IMR-90 (cell line): ENCODE results near the gene PPP1R15A. TPM values are rescaled to one million over a fixed set of nuclear protein-coding genes. Genes with fewer than 3 reads are reported as not detected.
A peak's percentile ranks its signal among the peaks of the same experiment; 100 is the strongest.

Experiments
- ATAC-seq: fragments of 200-7000 bp; cut with Tn5 transposase; 2 replicates; pipeline ENCODE4 v1.9.1; 2020; ENCODE audit warnings: low read depth, mild to moderate bottlenecking, moderate library complexity
- BruUV-seq: library from RNA; stranded (reverse); fragments of 400-500 nt; replicated peaks from 2 replicates; lab custom pipeline; 2021; lab: Mats Ljungman, UMichigan
- CTCF ChIA-PET: fragments of 300-600 bp; formaldehyde crosslinking; extraction: SDS; loops from one replicate; lab custom pipeline; 2021; ENCODE audit warnings: antibody characterized with exemption; lab: Yijun Ruan, JAX
- POLR2A ChIA-PET: fragments of 300-600 bp; sonication (Branson Sonifier 250); formaldehyde crosslinking; loops from one replicate; lab custom pipeline; 2022; ENCODE audit warnings: antibody characterized with exemption; ENCODE audit not compliant: unreplicated experiment; lab: Charles Lee
- DNase-seq: peaks from one replicate; pipeline ENCODE4 v3.0.0; 2013
- H2AFZ ChIP-seq: replicated peaks from 2 replicates; pipeline ENCODE3; 2013; ENCODE audit warnings: low read length, mild to moderate bottlenecking; ENCODE audit not compliant: poor library complexity
- H2AK5ac ChIP-seq: 2 replicates; pipeline ENCODE4 v1.6.1; 2013; ENCODE audit warnings: low read depth, low read length, inconsistent platforms
- H2AK9ac ChIP-seq: replicated peaks from 2 replicates; pipeline ENCODE3; 2013; ENCODE audit warnings: mild to moderate bottlenecking, low read depth, low read length, moderate library complexity; ENCODE audit not compliant: poor library complexity
- H2BK120ac ChIP-seq: 2 replicates; pipeline ENCODE4 v1.6.1; 2013; ENCODE audit warnings: low read depth, low read length, inconsistent platforms
- H2BK15ac ChIP-seq: 3 replicates; pipeline ENCODE4 v1.6.1; 2013; ENCODE audit warnings: low read depth, low read length, inconsistent platforms
- H2BK20ac ChIP-seq: 2 replicates; pipeline ENCODE4 v1.6.1; 2013; ENCODE audit warnings: low read depth, mild to moderate bottlenecking, inconsistent platforms, low read length, moderate library complexity
- H2BK5ac ChIP-seq: 2 replicates; pipeline ENCODE4 v1.6.1; 2013; ENCODE audit warnings: mild to moderate bottlenecking, low read depth, low read length, inconsistent platforms; ENCODE audit not compliant: poor library complexity, severe bottlenecking
- H3K14ac ChIP-seq: replicated peaks from 2 replicates; pipeline ENCODE4 v1.6.1; 2013; ENCODE audit warnings: low read depth, low read length, inconsistent platforms
- H3K18ac ChIP-seq: 2 replicates; pipeline ENCODE4 v1.6.1; 2013; ENCODE audit warnings: low read depth, low read length, control low read depth
- H3K23ac ChIP-seq: 2 replicates; pipeline ENCODE4 v1.6.1; 2013; ENCODE audit warnings: low read depth, low read length, inconsistent platforms
- H3K27ac ChIP-seq: 2 replicates; pipeline ENCODE4 v1.5.1; 2013; ENCODE audit warnings: mild to moderate bottlenecking, control low read depth, low read length; ENCODE audit not compliant: insufficient read depth
- H3K27me3 ChIP-seq: 2 replicates; pipeline ENCODE4 v1.6.1; 2013; ENCODE audit warnings: low read length; ENCODE audit not compliant: control insufficient read depth, insufficient read depth
- H3K36me3 ChIP-seq: 2 replicates; pipeline ENCODE4 v1.6.1; 2013; ENCODE audit warnings: low read length, mixed read lengths; ENCODE audit not compliant: control insufficient read depth, insufficient read depth
- H3K4ac ChIP-seq: 2 replicates; pipeline ENCODE4 v1.6.1; 2013; ENCODE audit warnings: low read depth, low read length, inconsistent platforms
- H3K4me1 ChIP-seq: 2 replicates; pipeline ENCODE4 v1.6.1; 2013; ENCODE audit warnings: low read length, mixed read lengths; ENCODE audit not compliant: control insufficient read depth, insufficient read depth
- H3K4me2 ChIP-seq: 2 replicates; pipeline ENCODE4 v1.6.1; 2013; ENCODE audit warnings: low read depth, mild to moderate bottlenecking, control low read depth, low read length, moderate library complexity
- H3K4me3 ChIP-seq: 2 replicates; pipeline ENCODE4 v1.5.1; 2013; ENCODE audit warnings: low read depth, mild to moderate bottlenecking, control low read depth, low read length, moderate library complexity; ENCODE audit not compliant: insufficient read depth
- H3K56ac ChIP-seq: 2 replicates; pipeline ENCODE4 v1.6.1; 2013; ENCODE audit warnings: low read length, inconsistent platforms; ENCODE audit not compliant: insufficient read depth; ENCODE audit errors: extremely low read depth
- H3K79me1 ChIP-seq, 2 experiments: 2 replicates each; pipeline ENCODE4 v1.6.1; 2013; ENCODE audit warnings: low read length in 2 of 2, inconsistent platforms in 1 of 2, low read depth in 1 of 2
- H3K9ac ChIP-seq: 2 replicates; pipeline ENCODE4 v1.6.1; 2013; ENCODE audit warnings: low read depth, low read length, control low read depth
- H3K9me1 ChIP-seq: 2 replicates; pipeline ENCODE4 v1.6.1; 2013; ENCODE audit warnings: low read length, inconsistent platforms; ENCODE audit not compliant: insufficient read depth
- H3K9me3 ChIP-seq: 2 replicates; pipeline ENCODE4 v1.6.1; 2013; ENCODE audit warnings: low read length; ENCODE audit not compliant: control insufficient read depth, insufficient read depth
- H4K20me1 ChIP-seq: 2 replicates; pipeline ENCODE4 v1.6.1; 2013; ENCODE audit warnings: low read length, inconsistent platforms; ENCODE audit not compliant: insufficient read depth
- H4K5ac ChIP-seq: 2 replicates; pipeline ENCODE4 v1.6.1; 2013; ENCODE audit warnings: mild to moderate bottlenecking, low read depth, low read length, control low read depth
- H4K8ac ChIP-seq, 2 experiments: 2 replicates each; pipeline ENCODE4 v1.6.1; 2013; ENCODE audit warnings: low read depth in 2 of 2, low read length in 2 of 2, control low read depth in 1 of 2, inconsistent platforms in 1 of 2
- H4K91ac ChIP-seq: 2 replicates; pipeline ENCODE4 v1.6.1; 2013; ENCODE audit warnings: low read depth, low read length, inconsistent platforms; ENCODE audit not compliant: insufficient read depth
- BHLHE40 ChIP-seq: fragments of 150-350 bp; IDR thresholded peaks from 2 replicates; pipeline ENCODE4 v1.6.1; 2016; ENCODE audit warnings: mild to moderate bottlenecking, low read depth, low read length
- CEBPB ChIP-seq: IDR thresholded peaks from 2 replicates; pipeline ENCODE4 v1.6.1; 2012; ENCODE audit warnings: low read depth, low read length, improper control_type of control experiment
- CTCF ChIP-seq: conservative IDR thresholded peaks from 2 replicates; pipeline ENCODE4 v1.5.1; 2012; ENCODE audit warnings: mild to moderate bottlenecking, low read depth, low read length, improper control_type of control experiment
- SMC3 ChIP-seq: fragments of 150-350 bp; IDR thresholded peaks from 2 replicates; pipeline ENCODE4 v1.6.1; 2016; ENCODE audit warnings: low read depth, mild to moderate bottlenecking, antibody characterized with exemption, low read length, moderate library complexity
- WGBS, 2 experiments: methylation state at CpG; one replicate each; pipeline versions ENCODE4 v1.1.5 to v1.1.7; 2013; ENCODE audit warnings: missing lambda C conversion rate in 2 of 2; ENCODE audit not compliant: insufficient read length in 1 of 2; ENCODE audit errors: extremely low coverage in 2 of 2; 5-methylcytosine and 5-hydroxymethylcytosine counted together
- dilution Hi-C: fragments of 300-500 bp; cut with HindIII; formaldehyde crosslinking; loops from one replicate; pipeline ENCODE4 v1.14.3; 2018; ENCODE audit warnings: low sequenced_read_pairs; ENCODE audit not compliant: unreplicated experiment
- in situ Hi-C: fragments of 300-500 bp; cut with MboI; formaldehyde crosslinking; loops from 3 replicates; pipeline ENCODE4 v1.14.3; 2019; ENCODE audit warnings: low sequenced_read_pairs, inconsistent platforms, mixed read lengths
- intact Hi-C: fragments of 100-400 bp; cut with micrococcal nuclease; formaldehyde crosslinking; loops from 2 replicates; pipeline ENCODE4 v1.10.0; 2022
- polyA plus RNA-seq, 3 experiments: library from polyadenylated mRNA; depleted of rRNA; stranded (reverse); fragments of >200 nt; gene quantifications; 2 replicates each; pipeline ENCODE4 v1.2.3, GENCODE V29; 2012; ENCODE audit warnings: low replicate concordance in 1 of 3
- total RNA-seq: library from RNA; depleted of rRNA; stranded (reverse); fragments of >200 nt; gene quantifications from 2 replicates; pipeline ENCODE4 v1.2.3, GENCODE V29; 2012

The PPP1R15A gene
- total and polyA plus RNA-seq, 2 of the 4 experiments (the other 2 are of a cell fraction): 26.7 to 87.7 TPM

GRCh38 chr19:48837051-48837524 is 35.1 kb upstream of the PPP1R15A start:
- Histone ChIP-seq H3K4me3 (peak overlapping the region; percentile 14; the same call in 1 of the 2 replicates), H4K20me1 (no peaks in the 10 kb centered on the region), H2BK120ac (no peak overlapping the region), H3K9ac (no peak overlapping the region), H3K4me1 (peaks cover 12% of the 10 kb centered on the region), H3K56ac (no peak overlapping the region), H3K4ac (no peak overlapping the region; the same call in 1 of the 2 replicates), H3K9me1 (no peaks in the 10 kb centered on the region), H2BK15ac (no peak overlapping the region), H2AK9ac (peak overlapping the region; percentile 56), H4K91ac (0 out of 2 replicates have a peak overlapping the region, but pooled peaks have one; percentile 1), H4K8ac (peak overlapping the region in 1 of 2 experiments; percentile 46; a peak in 1 of 4 replicates), H3K14ac (no peak overlapping the region), H3K4me2 (peak overlapping the region; percentile 86), H2AFZ (peak overlapping the region; percentile 70), H4K5ac (0 out of 2 replicates have a peak overlapping the region, but pooled peaks have one; percentile 42), H3K79me1 (0 out of 4 replicates have a peak, but pooled peaks cover 0 to 4% of the 10 kb centered on the region in 2 experiments), H3K27me3 (no peaks in the 10 kb centered on the region), H2AK5ac (no peak overlapping the region), H3K36me3 (peaks cover 8% of the 10 kb centered on the region), H2BK5ac (no peak overlapping the region), H3K27ac (peak overlapping the region; percentile 8; the same call in 1 of the 2 replicates), H3K18ac (no peak overlapping the region), H2BK20ac (no peak overlapping the region), H3K23ac (no peak overlapping the region), H3K9me3 (no peaks in the 10 kb centered on the region)
- no TSS peak for BruUV-seq
- ATAC-seq (peak; percentile 94), DNase-seq (peak; percentile 78)
- dilution Hi-C loops: no loop called here
- in situ Hi-C loops: loop anchor here (5.0 to 10.0 kb wide), 2 partner anchors 45 to 192 kb away; partner anchors contain the start of gene CA11
- POLR2A ChIA-PET: interaction anchor here (0.5 kb wide), 1 partner anchor 117 kb away, joined by 7 read pairs; no protein-coding TSS in a partner anchor
- no peak for TF ChIP-seq CTCF
- no peak for TF ChIP-seq CEBPB
- no peak for TF ChIP-seq SMC3
- TF ChIP-seq BHLHE40: no peak
- CTCF ChIA-PET: interaction anchor here (2.0 kb wide), 1 partner anchor 42 kb away, joined by 14 read pairs; no protein-coding TSS in a partner anchor
- 40% methylated on average over 2 of the region's 29 CpGs; no CpG with 5 or more reads in 1 of the 2 experiments for WGBS, 2 experiments
- intact Hi-C loops: no loop called here
